Osteocyte (in vitro differentiated cells): Measurements from ENCODE around the gene TSPO. TPM values are rescaled to one million over a fixed set of nuclear protein-coding genes. Genes with fewer than 3 reads are reported as not detected.
A peak's percentile ranks its signal among the peaks of the same experiment; 100 is the strongest.

ENCODE experiments used
- DNase-seq: peaks from one replicate; pipeline ENCODE4 v3.0.0; 2021; ENCODE audit warnings: mixed read lengths; ENCODE audit not compliant: unreplicated experiment; ENCODE audit errors: extremely low spot score
- H3K27ac Mint-ChIP-seq: one replicate; pipeline ENCODE4 v1.8.0; 2021; ENCODE audit warnings: mild to moderate bottlenecking, mixed read lengths; ENCODE audit not compliant: unreplicated experiment
- H3K27me3 Mint-ChIP-seq: one replicate; pipeline ENCODE4 v1.8.0; 2021; ENCODE audit warnings: mixed read lengths; ENCODE audit not compliant: unreplicated experiment
- H3K36me3 Mint-ChIP-seq: one replicate; pipeline ENCODE4 v1.8.0; 2021; ENCODE audit warnings: mixed read lengths; ENCODE audit not compliant: unreplicated experiment
- H3K4me1 Mint-ChIP-seq: one replicate; pipeline ENCODE4 v1.8.0; 2021; ENCODE audit warnings: mixed read lengths; ENCODE audit not compliant: unreplicated experiment
- H3K4me3 Mint-ChIP-seq: one replicate; pipeline ENCODE4 v1.8.0; 2021; ENCODE audit warnings: mild to moderate bottlenecking, moderate library complexity, mixed read lengths; ENCODE audit not compliant: unreplicated experiment
- H3K9me3 Mint-ChIP-seq: one replicate; pipeline ENCODE4 v1.8.0; 2021; ENCODE audit warnings: mixed read lengths; ENCODE audit not compliant: unreplicated experiment
- total RNA-seq: library from RNA; stranded (reverse); gene quantifications from 2 replicates; pipeline ENCODE4 v1.2.1, GENCODE V29; 2021
- TF ChIP-seq, protein P1 (sequence below): fragments of 200-600 bp; sonication (generic); IDR thresholded peaks from 2 replicates; pipeline ENCODE4 v1.5.0; 2021; ENCODE audit warnings: antibody characterized with exemption, mild to moderate bottlenecking, moderate library complexity

TSPO gene
- total RNA-seq, 1 donor from 2014 or later = 70.6 TPM

DNA sequence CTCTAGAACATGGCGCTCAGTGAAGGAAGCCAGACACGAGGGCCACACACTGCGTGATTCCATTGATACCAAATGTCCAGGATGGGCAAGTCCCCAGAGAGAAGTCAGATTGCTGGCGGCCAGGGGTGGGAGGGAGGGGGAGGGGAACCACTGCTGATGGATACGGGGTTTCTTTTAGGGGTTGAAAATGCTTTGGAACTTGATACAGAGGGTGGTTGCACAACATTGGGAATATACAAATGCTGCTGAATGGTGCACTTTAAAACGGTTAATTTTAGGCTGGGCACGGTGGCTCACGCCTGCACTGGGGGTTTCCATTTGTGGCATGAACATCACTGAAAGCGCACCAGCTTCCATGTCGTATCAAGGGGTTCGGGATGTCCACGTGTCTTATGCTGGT, 5.1 kb downstream of the TSPO start:
- Mint-ChIP-seq H3K36me3 (no peaks in the 10 kb centered on the region), H3K4me1 (peaks cover 27% of the 10 kb centered on the region), H3K27me3 (no peaks in the 10 kb centered on the region), H3K9me3 (no peaks in the 10 kb centered on the region), H3K27ac (no peak overlapping the region), H3K4me3 (no peak overlapping the region)
- DNase-seq = no peak
- TF ChIP-seq, protein P1, sequence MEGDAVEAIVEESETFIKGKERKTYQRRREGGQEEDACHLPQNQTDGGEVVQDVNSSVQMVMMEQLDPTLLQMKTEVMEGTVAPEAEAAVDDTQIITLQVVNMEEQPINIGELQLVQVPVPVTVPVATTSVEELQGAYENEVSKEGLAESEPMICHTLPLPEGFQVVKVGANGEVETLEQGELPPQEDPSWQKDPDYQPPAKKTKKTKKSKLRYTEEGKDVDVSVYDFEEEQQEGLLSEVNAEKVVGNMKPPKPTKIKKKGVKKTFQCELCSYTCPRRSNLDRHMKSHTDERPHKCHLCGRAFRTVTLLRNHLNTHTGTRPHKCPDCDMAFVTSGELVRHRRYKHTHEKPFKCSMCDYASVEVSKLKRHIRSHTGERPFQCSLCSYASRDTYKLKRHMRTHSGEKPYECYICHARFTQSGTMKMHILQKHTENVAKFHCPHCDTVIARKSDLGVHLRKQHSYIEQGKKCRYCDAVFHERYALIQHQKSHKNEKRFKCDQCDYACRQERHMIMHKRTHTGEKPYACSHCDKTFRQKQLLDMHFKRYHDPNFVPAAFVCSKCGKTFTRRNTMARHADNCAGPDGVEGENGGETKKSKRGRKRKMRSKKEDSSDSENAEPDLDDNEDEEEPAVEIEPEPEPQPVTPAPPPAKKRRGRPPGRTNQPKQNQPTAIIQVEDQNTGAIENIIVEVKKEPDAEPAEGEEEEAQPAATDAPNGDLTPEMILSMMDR = no peak

DNA sequence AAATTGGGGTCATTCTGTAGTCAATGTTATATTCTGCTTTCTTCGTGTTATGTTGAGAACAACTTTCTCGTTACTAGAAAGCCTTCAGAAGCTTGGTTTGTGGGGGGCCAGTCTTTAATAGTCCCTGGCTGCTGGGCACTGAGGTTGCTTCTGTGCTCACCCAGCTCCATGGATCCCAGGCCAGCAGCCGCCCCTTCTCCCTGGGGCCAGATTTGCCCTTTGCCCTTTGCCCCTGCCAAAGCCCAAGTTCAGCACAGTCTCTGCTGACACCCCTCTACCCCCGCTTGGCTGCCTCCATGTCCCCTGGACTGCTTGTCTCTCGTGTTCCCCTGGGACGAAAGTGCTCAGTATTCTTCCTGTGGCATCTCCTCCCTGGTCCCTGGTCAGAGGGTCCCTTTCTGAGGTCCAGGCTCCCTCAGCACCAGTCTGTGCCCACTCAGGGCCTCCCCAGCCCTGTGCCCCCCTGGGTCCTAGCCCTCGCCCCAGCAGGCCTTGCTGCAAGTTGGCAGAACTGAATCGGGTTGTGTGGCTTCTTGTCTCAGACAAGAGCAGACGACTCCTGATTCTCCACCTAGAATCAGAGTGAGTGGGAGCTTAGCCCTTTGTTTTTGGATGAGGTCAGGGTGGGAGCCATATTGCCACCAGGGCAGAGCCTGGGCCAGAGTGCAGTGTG, 6.7 kb downstream of the TSPO start:
- Mint-ChIP-seq H3K27me3 (no peaks in the 10 kb centered on the region), H3K36me3 (no peaks in the 10 kb centered on the region), H3K4me3 (no peak overlapping the region), H3K4me1 (peaks cover 17% of the 10 kb centered on the region), H3K9me3 (no peaks in the 10 kb centered on the region), H3K27ac (no peak overlapping the region)
- DNase-seq = no peak
- TF ChIP-seq, protein P1 = no peak

DNA sequence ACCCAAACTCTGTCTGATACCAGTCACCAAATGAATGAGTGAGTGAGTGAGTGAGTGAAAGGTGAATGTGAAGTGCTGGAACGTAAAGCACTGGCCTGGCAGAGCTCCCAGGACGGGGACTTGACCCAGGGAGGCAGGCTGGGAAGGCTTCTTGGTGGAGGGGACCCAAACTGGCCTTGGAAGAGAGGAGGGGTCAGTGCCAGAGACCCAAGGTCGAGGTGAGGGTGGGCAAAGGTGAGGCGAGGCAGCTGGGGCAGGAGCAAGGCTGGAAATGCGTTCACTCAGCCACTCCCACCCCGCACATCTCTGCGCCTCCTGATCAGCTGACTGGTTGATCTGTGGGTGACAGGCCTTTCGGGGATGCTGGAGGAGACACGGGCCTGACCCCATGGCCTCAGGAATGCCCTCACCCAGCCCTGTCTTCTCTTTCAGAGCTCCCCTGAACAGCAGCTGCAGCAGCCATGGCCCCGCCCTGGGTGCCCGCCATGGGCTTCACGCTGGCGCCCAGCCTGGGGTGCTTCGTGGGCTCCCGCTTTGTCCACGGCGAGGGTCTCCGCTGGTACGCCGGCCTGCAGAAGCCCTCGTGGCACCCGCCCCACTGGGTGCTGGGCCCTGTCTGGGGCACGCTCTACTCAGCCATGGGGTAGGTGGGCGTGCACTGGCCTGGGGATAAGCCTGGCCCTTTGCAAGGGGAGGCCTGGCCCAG, 7.6 kb downstream of the TSPO start:
- H3K36me3 Mint-ChIP-seq = no peaks in the 10 kb centered on the region
- TF ChIP-seq, protein P1 = no peak

DNA sequence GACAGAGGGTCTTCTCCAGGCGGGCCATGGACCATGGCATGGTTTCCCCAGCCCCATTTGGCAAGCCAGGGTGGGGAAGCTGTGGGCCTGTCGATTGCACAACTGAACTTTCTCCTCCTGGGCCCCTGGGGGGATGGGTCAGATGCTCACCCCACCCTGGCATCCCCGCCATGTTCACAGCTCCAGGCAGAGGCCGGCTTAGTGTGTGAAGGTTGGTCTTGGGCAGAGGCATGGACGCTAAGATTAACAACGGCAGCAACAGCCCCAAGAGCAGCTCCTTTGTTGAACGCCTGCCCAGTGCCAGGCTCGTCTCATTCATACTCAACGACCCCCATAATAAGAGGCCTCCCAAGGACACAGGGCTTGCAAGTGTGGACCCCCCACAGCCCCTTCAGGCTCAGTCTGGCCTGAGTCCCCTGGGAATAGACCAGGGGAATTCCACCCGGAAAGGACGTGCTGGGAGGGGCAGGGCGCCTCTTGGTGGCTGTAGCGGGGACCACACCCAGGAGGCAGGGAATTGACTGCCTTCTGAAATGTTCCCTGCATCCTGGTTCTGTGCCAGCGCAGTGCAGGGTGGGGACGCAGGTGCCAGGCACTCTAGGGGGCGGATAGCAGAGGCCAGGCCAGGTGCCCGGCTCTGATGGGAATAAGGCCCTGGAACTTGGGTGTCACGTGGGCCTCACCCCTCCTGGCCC, 8.3 kb downstream of the TSPO start:
- Mint-ChIP-seq H3K36me3 (no peaks in the 10 kb centered on the region), H3K27ac (no peak overlapping the region), H3K9me3 (no peaks in the 10 kb centered on the region), H3K4me1 (peaks cover 19% of the 10 kb centered on the region), H3K4me3 (no peak overlapping the region), H3K27me3 (no peaks in the 10 kb centered on the region)
- no peak for DNase-seq
- TF ChIP-seq, protein P1 = peak; percentile 35

More for the DNA sequence above, 7.6 kb downstream of the TSPO start:
- Mint-ChIP-seq H3K9me3 (no peaks in the 10 kb centered on the region), H3K4me1 (peaks cover 15% of the 10 kb centered on the region), H3K27me3 (no peaks in the 10 kb centered on the region), H3K27ac (no peak overlapping the region), H3K4me3 (no peak overlapping the region)
- DNase-seq = no peak
